ENCODE measurements around the gene ERMAP. TPM values are rescaled to one million over a fixed set of nuclear protein-coding genes. Genes with fewer than 3 reads are reported as not detected.

The ERMAP gene
- total RNA-seq, 3 donors from 2014 or later = 11.1 to 22.1 (median 14.9) TPM

DNA sequence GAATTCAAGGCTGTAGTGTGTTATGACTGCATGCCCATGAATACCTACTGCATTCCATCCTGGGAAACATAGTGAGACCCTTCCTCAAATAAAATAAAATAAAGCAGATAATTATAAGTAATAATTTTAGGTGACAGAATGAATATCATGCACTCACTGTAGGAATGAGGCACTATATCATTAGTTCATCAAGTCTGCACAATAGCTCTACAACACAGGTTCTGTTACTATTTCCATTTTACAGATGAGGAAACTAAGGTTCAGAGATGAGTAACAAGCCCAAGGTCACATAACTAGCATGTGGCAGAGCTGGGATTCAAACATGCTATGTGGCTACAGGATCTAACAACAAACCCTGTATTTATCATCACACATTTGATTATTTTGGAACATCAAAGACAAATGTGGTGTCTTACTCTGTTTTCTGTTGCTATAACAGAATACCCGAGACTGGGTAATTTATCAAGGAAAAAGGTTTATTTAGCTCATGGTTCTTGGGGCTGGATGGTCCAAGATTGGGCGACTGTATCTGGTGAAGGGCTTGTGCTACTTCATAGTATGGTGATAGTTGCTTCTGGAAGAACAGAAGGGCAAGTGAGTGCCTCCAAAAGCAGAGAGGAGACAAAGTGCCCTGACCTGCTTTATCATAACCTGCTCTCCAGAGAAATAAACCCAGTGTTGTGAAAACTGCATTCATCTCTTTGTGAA, 24.7 kb downstream of the ERMAP start:
- H3K36me3 ChIP-seq = no peaks in the 10 kb centered on the region
- H3K27ac ChIP-seq = no peak overlapping the region
- no peak overlapping the region for H3K4me3 ChIP-seq
- H3K4me1 ChIP-seq = peaks cover 0 to 6% of the 10 kb centered on the region in 2 donors
- no peak for DNase-seq (ENCODE audit: low spot score in 2 of 2)
- intact Hi-C loops (cut with DNase I; ENCODE audit: low total_unique reads) = loop anchor here (10.0 kb wide), 1 partner anchor 1113 kb away; no protein-coding TSS in a partner anchor
- no peaks in the 10 kb centered on the region for H3K27me3 ChIP-seq
- no peaks in the 10 kb centered on the region for H3K9me3 ChIP-seq
- TF ChIP-seq, protein P1, sequence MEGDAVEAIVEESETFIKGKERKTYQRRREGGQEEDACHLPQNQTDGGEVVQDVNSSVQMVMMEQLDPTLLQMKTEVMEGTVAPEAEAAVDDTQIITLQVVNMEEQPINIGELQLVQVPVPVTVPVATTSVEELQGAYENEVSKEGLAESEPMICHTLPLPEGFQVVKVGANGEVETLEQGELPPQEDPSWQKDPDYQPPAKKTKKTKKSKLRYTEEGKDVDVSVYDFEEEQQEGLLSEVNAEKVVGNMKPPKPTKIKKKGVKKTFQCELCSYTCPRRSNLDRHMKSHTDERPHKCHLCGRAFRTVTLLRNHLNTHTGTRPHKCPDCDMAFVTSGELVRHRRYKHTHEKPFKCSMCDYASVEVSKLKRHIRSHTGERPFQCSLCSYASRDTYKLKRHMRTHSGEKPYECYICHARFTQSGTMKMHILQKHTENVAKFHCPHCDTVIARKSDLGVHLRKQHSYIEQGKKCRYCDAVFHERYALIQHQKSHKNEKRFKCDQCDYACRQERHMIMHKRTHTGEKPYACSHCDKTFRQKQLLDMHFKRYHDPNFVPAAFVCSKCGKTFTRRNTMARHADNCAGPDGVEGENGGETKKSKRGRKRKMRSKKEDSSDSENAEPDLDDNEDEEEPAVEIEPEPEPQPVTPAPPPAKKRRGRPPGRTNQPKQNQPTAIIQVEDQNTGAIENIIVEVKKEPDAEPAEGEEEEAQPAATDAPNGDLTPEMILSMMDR (IDR thresholded peaks at IDR 0.05) = no peak
- TF ChIP-seq POLR2AphosphoS5 (IDR thresholded peaks at IDR 0.05) (no peak), POLR2A (IDR thresholded peaks at IDR 0.05) (no peak)

DNA sequence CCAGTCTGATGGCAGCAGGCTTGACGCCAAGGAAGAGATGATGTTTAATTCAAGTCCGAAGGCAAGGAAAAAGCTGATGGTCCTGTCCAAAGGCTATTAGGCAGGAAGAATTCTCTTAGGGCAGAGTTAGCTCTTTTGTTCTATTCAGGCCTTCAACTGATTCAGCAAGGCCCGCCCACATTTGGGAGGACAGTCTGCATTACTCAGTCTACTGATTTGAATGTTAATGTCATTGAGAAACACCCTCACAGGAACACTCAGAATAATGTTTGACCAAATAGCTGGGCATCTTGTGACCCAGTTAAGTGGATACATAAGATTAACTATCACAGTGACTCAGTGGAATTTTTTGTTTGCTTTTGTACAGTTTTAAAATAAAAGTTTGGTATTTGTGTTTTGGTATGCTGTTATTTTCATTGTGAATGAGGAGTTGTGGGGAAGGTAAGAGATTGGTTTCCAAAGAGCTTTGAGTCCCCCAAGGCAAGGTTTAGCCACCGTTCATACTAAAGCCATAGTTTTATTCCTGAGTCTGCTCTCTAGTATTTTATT, 27.7 kb downstream of the ERMAP start:
- H3K9me3 ChIP-seq = no peaks in the 10 kb centered on the region
- no peak for DNase-seq (ENCODE audit: low spot score in 2 of 2)
- no peak overlapping the region for H3K4me3 ChIP-seq
- TF ChIP-seq POLR2AphosphoS5 (IDR thresholded peaks at IDR 0.05) (no peak), POLR2A (IDR thresholded peaks at IDR 0.05) (no peak)
- TF ChIP-seq, protein P1 (IDR thresholded peaks at IDR 0.05) = no peak
- no peaks in the 10 kb centered on the region for H3K27me3 ChIP-seq
- H3K27ac ChIP-seq = no peak overlapping the region
- H3K4me1 ChIP-seq = peaks cover 0 to 6% of the 10 kb centered on the region in 2 donors
- H3K36me3 ChIP-seq = no peaks in the 10 kb centered on the region
- intact Hi-C loops (cut with DNase I; ENCODE audit: low total_unique reads) = loop anchor here (10.0 kb wide), 1 partner anchor 1110 kb away; no protein-coding TSS in a partner anchor

- Histone ChIP-seq H3K9me3 (no peaks in the 10 kb centered on the region), H3K4me3 (no peak overlapping the region), H3K4me1 (peaks cover 0 to 6% of the 10 kb centered on the region in 2 donors), H3K27ac (no peak overlapping the region), H3K36me3 (no peaks in the 10 kb centered on the region), H3K27me3 (no peaks in the 10 kb centered on the region)
- no peak for DNase-seq (ENCODE audit: low spot score in 2 of 2)
- no peak for TF ChIP-seq POLR2AphosphoS5 (IDR thresholded peaks at IDR 0.05)
- TF ChIP-seq POLR2A (IDR thresholded peaks at IDR 0.05) = no peak
- TF ChIP-seq, protein P1 (IDR thresholded peaks at IDR 0.05) = no peak
- intact Hi-C loops (cut with DNase I; ENCODE audit: low total_unique reads) = loop anchor here (10.0 kb wide), 1 partner anchor 1110 kb away; no protein-coding TSS in a partner anchor
These were observed 28.3 kb downstream of the ERMAP start for GRCh38 chr1:42845193-42845592.

DNA sequence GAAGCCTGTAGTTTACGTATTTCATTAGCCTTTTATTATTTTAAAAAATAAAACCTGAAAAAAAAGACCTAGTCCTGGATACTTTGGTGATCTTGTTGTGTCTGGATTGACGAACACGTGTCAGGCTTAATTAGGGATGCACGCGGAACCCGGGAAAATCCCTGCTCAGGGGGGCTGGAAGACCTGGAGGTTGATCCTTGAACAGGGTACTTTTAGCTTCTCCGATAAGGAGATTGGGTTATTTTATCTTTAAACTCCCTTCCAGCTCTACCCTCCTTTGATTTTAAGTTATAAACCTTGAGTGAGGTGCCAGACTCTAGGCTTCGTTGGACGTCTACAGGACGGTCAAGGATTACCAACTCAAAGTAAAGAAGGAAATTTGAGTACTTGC, 28.9 kb downstream of the ERMAP start:
- TF ChIP-seq, protein P1 (IDR thresholded peaks at IDR 0.05) = no peak
- TF ChIP-seq POLR2AphosphoS5 (IDR thresholded peaks at IDR 0.05) (no peak), POLR2A (IDR thresholded peaks at IDR 0.05) (no peak)
- H3K27ac ChIP-seq = peak overlapping the region in 1 of 2 donors; percentile 79

More for the DNA sequence above, 28.9 kb downstream of the ERMAP start:
- intact Hi-C loops (cut with DNase I; ENCODE audit: low total_unique reads) = loop anchor here (10.0 kb wide), 1 partner anchor 1109 kb away; no protein-coding TSS in a partner anchor
- Histone ChIP-seq H3K36me3 (no peaks in the 10 kb centered on the region), H3K4me1 (peaks cover 0 to 6% of the 10 kb centered on the region in 2 donors), H3K4me3 (peak overlapping the region; percentile 74 to 93 (median 84)), H3K27me3 (no peaks in the 10 kb centered on the region), H3K9me3 (peaks cover 0 to under 1% of the 10 kb centered on the region in 2 donors)
- no peak for DNase-seq (ENCODE audit: low spot score in 2 of 2)
